ENCODE results near the gene CACNA1C. TPM values are rescaled to one million over a fixed set of nuclear protein-coding genes. Genes with fewer than 3 reads are reported as not detected.

The CACNA1C gene
- total and polyA plus RNA-seq, 2 of the 4 experiments (the other 2 are of a cell fraction): 1.6 to 2.6 TPM

- no peak overlapping the region for H2BK5ac ChIP-seq (ENCODE audit: low read depth, low read length, poor library complexity, severe bottlenecking)
- H3K18ac ChIP-seq (ENCODE audit: low read depth, low read length): no peak overlapping the region
- H2BK120ac ChIP-seq (ENCODE audit: low read depth, low read length): no peak overlapping the region
- H2AFZ ChIP-seq (replicated peaks; ENCODE audit: low read length, poor library complexity): no peak overlapping the region
- in situ Hi-C loops (cut with MboI; ENCODE audit: low sequenced_read_pairs) (no loop called here), intact Hi-C loops (cut with micrococcal nuclease) (no loop called here), dilution Hi-C loops (cut with HindIII; ENCODE audit: low sequenced_read_pairs, unreplicated experiment) (no loop called here)
- ChIA-PET POLR2A (ENCODE audit: unreplicated experiment) (no interaction called here), CTCF (no interaction called here)
- no peak overlapping the region for H2AK5ac ChIP-seq (ENCODE audit: low read depth, low read length)
- no TSS peak for BruUV-seq (replicated peaks)
- H3K9ac ChIP-seq (ENCODE audit: low read depth, low read length): no peak overlapping the region
- H3K27me3 ChIP-seq (ENCODE audit: control insufficient read depth, insufficient read depth, low read length): 0 out of 2 replicates have a peak, but pooled peaks cover 1% of the 10 kb centered on the region
- WGBS, 2 experiments (ENCODE audit: extremely low coverage in 2 of 2, insufficient read length in 1 of 2): no CpG with 5 or more reads among the region's 5 CpGs
- H3K23ac ChIP-seq (ENCODE audit: low read depth, low read length): no peak overlapping the region
- H3K4me1 ChIP-seq (ENCODE audit: control insufficient read depth, insufficient read depth, low read length): no peaks in the 10 kb centered on the region
- DNase-seq (no peak), ATAC-seq (ENCODE audit: low read depth) (no peak)
- no peak overlapping the region for H2AK9ac ChIP-seq (replicated peaks; ENCODE audit: low read depth, low read length, poor library complexity)
- no peak overlapping the region for H3K4me2 ChIP-seq (ENCODE audit: low read depth, low read length)
- no peak overlapping the region for H4K5ac ChIP-seq (ENCODE audit: low read depth, low read length)
- no peak overlapping the region for H3K4ac ChIP-seq (ENCODE audit: low read depth, low read length)
- H3K14ac ChIP-seq (replicated peaks; ENCODE audit: low read depth, low read length): no peak overlapping the region
- H2BK15ac ChIP-seq (ENCODE audit: low read depth, low read length): no peak overlapping the region
- no peak overlapping the region for H4K8ac ChIP-seq (ENCODE audit: low read depth in 2 of 2, low read length in 2 of 2)
- H3K56ac ChIP-seq (ENCODE audit: extremely low read depth, insufficient read depth, low read length): no peak overlapping the region
- no peak overlapping the region for H2BK20ac ChIP-seq (ENCODE audit: low read depth, low read length)
- no peak for TF ChIP-seq MXI1 (IDR thresholded peaks at IDR 0.05; ENCODE audit: borderline replicate concordance, low read depth, low read length)
- TF ChIP-seq MAZ (IDR thresholded peaks at IDR 0.05; ENCODE audit: borderline replicate concordance, low read depth, low read length): no peak
- TF ChIP-seq ELK1 (IDR thresholded peaks at IDR 0.05; ENCODE audit: borderline replicate concordance, low read depth, low read length): no peak
- TF ChIP-seq CEBPB (IDR thresholded peaks at IDR 0.05; ENCODE audit: low read depth, low read length): no peak
- TF ChIP-seq USF2 (IDR thresholded peaks at IDR 0.05; ENCODE audit: low read depth, low read length): no peak
- TF ChIP-seq BHLHE40 (IDR thresholded peaks at IDR 0.05; ENCODE audit: low read depth, low read length): no peak
- no peak for TF ChIP-seq RFX5 (IDR thresholded peaks at IDR 0.05; ENCODE audit: low read depth, low read length)
- no peak for TF ChIP-seq RCOR1 (IDR thresholded peaks at IDR 0.05; ENCODE audit: insufficient replicate concordance, low read length)
- TF ChIP-seq NFE2L2 (IDR thresholded peaks at IDR 0.05; ENCODE audit: low read depth, low read length): no peak
- no peak for TF ChIP-seq CHD1 (IDR thresholded peaks at IDR 0.05; ENCODE audit: low read depth, low read length)
- TF ChIP-seq RAD21 (IDR thresholded peaks at IDR 0.05; ENCODE audit: low read length): no peak
- TF ChIP-seq SMC3 (IDR thresholded peaks at IDR 0.05; ENCODE audit: low read depth, low read length): no peak
- no peak for TF ChIP-seq CTCF (conservative IDR thresholded peaks at IDR 0.05; ENCODE audit: low read depth, low read length)
- no peak for TF ChIP-seq MAFK (IDR thresholded peaks at IDR 0.05; ENCODE audit: low read depth, low read length)
- H3K27ac ChIP-seq (ENCODE audit: insufficient read depth, low read length): no peak overlapping the region
- H4K91ac ChIP-seq (ENCODE audit: insufficient read depth, low read depth, low read length): no peak overlapping the region
- peaks cover 19% of the 10 kb centered on the region for H3K9me3 ChIP-seq (ENCODE audit: control insufficient read depth, insufficient read depth, low read length)
- H3K79me1 ChIP-seq (ENCODE audit: low read depth in 1 of 2, low read length in 2 of 2): no peaks in the 10 kb centered on the region
- H4K20me1 ChIP-seq (ENCODE audit: insufficient read depth, low read length): no peaks in the 10 kb centered on the region
- H3K4me3 ChIP-seq (ENCODE audit: insufficient read depth, low read depth, low read length): no peak overlapping the region
- H3K9me1 ChIP-seq (ENCODE audit: insufficient read depth, low read length): no peaks in the 10 kb centered on the region
- H3K36me3 ChIP-seq (ENCODE audit: control insufficient read depth, insufficient read depth, low read length): peaks cover 44% of the 10 kb centered on the region
Observed at GRCh38 chr12:2593045-2593444, 540.3 kb downstream of the CACNA1C start.

Measured in IMR-90 (cell line).